Natural killer cell treated with Interleukin-12 subunit alpha and Interleukin-12 subunit beta and Interleukin-15 and Interleukin-18, amount 100 ng/mL, for 72 hours (primary cell): ENCODE results near the gene SIT1. TPM values are rescaled to one million over a fixed set of nuclear protein-coding genes. Genes with fewer than 3 reads are reported as not detected.

Experiments
- ATAC-seq, 2 donors: fragments of 150-1000 bp; cut with Tn5 transposase in 1 of 2; sonication (Bioruptor Pico), chemical (Tn5 transposase) in 1 of 2; 2 replicates each; pipeline ENCODE4 v1.10.0; 2021
- DNase-seq: peaks from one replicate; pipeline ENCODE4 v3.0.0; 2022; ENCODE audit warnings: low spot score
- H3K27ac Mint-ChIP-seq, 2 donors: 1 replicate in 1 of 2; 2 replicates in 1 of 2; pipeline ENCODE4 v1.8.0; 2022; ENCODE audit warnings: mixed read lengths in 2 of 2, mild to moderate bottlenecking in 1 of 2, moderate library complexity in 1 of 2
- H3K27me3 Mint-ChIP-seq, 2 donors: 1 replicate in 1 of 2; 2 replicates in 1 of 2; pipeline ENCODE4 v1.8.0; 2022; ENCODE audit warnings: mixed read lengths in 2 of 2
- H3K36me3 Mint-ChIP-seq: one replicate; pipeline ENCODE4 v1.8.0; 2022; ENCODE audit warnings: mixed read lengths
- H3K4me1 Mint-ChIP-seq, 2 donors: 1 replicate in 1 of 2; 2 replicates in 1 of 2; pipeline ENCODE4 v1.8.0; 2022; ENCODE audit warnings: low read depth in 2 of 2, mixed read lengths in 2 of 2, mild to moderate bottlenecking in 1 of 2
- H3K4me3 Mint-ChIP-seq: one replicate; pipeline ENCODE4 v1.8.0; 2022; ENCODE audit warnings: mixed read lengths
- H3K9me3 Mint-ChIP-seq: 2 replicates; pipeline ENCODE4 v1.8.0; 2022; ENCODE audit warnings: mixed read lengths
- total RNA-seq, 2 donors: library from RNA; stranded (reverse); gene quantifications; one replicate each; pipeline ENCODE4 v1.2.3, GENCODE V29; 2022

Gene SIT1
- total RNA-seq, 2 donors from 2014 or later, result 3.5 to 7.1 TPM

GRCh38 chr9:35660966-35661415 lies 10.3 kb upstream of the SIT1 start:
- Mint-ChIP-seq H3K9me3 (no peaks in the 10 kb centered on the region), H3K27ac (peak overlapping the region; percentile 35 to 99), H3K27me3 (no peaks in the 10 kb centered on the region), H3K4me3 (peak overlapping the region; percentile 58), H3K4me1 (peaks cover 72 to 73% of the 10 kb centered on the region in 2 donors), H3K36me3 (peaks cover 6% of the 10 kb centered on the region)
- ATAC-seq, result no peak
- no peak for DNase-seq

GRCh38 chr9:35659340-35659739 lies 8.6 kb upstream of the SIT1 start:
- H3K36me3 Mint-ChIP-seq, result peaks cover 6% of the 10 kb centered on the region
- H3K27me3 Mint-ChIP-seq, result no peaks in the 10 kb centered on the region
- peak overlapping the region; percentile 88 for H3K4me3 Mint-ChIP-seq
- no peaks in the 10 kb centered on the region for H3K9me3 Mint-ChIP-seq
- H3K27ac Mint-ChIP-seq, result peak overlapping the region; percentile 99
- ATAC-seq (no peak), DNase-seq (no peak)
- H3K4me1 Mint-ChIP-seq, result peaks cover 67 to 68% of the 10 kb centered on the region in 2 donors

- DNase-seq (no peak), ATAC-seq (no peak)
- Mint-ChIP-seq H3K27me3 (no peaks in the 10 kb centered on the region), H3K4me3 (peak overlapping the region; percentile 88), H3K9me3 (no peaks in the 10 kb centered on the region), H3K27ac (peak overlapping the region; percentile 99), H3K36me3 (peaks cover 6% of the 10 kb centered on the region), H3K4me1 (peaks cover 63 to 64% of the 10 kb centered on the region in 2 donors)
Measured at GRCh38 chr9:35658968-35659220, 8.2 kb upstream of the SIT1 start.

DNA sequence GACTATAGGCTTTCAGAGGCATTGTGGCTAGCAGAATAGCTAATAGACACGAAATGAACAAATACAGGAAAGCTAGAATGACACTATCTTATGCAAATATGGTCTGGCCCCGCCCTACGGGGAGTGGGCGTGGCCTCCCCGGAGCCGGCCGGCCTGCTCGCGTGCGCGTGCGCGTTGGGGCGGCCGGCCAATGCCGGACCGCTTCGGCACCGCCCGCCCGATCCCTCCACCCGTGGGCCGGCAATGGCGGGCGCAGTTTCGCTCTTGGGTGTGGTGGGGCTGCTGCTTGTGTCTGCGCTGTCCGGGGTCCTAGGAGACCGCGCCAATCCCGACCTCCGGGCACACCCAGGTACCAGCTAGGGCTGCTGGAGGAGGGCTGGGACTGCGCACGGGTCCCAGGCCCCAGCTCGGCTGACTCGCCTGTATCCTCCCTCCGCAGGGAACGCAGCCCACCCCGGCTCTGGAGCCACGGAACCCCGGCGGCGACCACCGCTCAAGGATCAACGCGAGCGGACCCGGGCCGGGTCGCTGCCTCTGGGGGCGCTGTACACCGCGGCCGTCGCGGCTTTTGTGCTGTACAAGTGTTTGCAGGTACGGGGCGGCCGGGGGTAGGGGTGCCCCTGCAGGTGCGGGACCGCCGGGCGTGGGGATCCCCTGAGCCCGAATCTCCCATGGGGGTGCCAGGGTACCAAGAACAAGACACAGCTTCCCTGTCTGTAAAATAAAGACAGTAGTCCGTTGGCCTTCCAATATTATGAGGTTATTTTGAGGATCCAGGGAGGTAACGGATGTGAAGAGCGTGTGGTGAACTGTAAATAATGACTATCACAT lies 7.6 kb upstream of the SIT1 start, which contains the start of gene CCDC107:
CCDC107 (plus strand) TSS at position 156 of the 831 bp plus-strand sequence; CDS start at position 244, 88 bp downstream.
- Mint-ChIP-seq H3K36me3 (peaks cover 6% of the 10 kb centered on the region), H3K9me3 (no peaks in the 10 kb centered on the region), H3K4me1 (peaks cover 62 to 63% of the 10 kb centered on the region in 2 donors), H3K4me3 (peak within 1 kb of the TSS; percentile 88), H3K27me3 (no peaks in the 10 kb centered on the region), H3K27ac (peak within 1 kb of the TSS; percentile 99)
- ATAC-seq (peak; percentile 84 to 89), DNase-seq (peak; percentile 91)

DNA sequence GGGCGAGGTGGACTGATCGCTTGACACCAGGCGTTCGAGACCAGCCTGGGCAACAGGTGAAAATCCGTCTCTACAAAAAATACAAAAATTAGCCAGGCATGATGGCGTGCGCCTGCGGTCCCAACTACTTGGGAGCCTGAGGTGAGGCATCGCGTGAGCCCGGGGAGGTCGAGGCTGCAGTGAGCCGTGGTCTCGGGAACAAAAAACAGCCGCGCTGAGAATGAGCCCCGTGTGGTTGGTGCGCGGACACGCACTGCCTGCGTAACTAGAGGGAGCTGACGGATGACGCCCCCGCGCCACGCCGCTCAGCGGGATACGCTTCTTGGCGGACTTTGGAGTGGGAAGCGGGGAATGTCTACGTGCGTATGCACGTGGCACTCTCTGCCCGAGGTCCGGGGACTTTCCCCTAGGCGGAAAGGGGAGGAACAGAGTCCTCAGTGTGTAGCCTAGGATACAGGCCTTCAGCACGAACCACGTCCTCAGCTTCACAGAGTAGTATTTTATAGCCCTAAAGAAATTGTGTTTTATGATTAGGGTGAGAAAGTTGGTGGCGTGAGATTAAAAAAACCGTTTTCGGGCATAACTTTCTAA lies 6.9 kb upstream of the SIT1 start, which contains the start of gene RMRP:
RMRP (minus strand) TSS at position 474 of the 591 bp plus-strand sequence.
- H3K27me3 Mint-ChIP-seq, result no peaks in the 10 kb centered on the region
- H3K9me3 Mint-ChIP-seq, result no peaks in the 10 kb centered on the region

DNA sequence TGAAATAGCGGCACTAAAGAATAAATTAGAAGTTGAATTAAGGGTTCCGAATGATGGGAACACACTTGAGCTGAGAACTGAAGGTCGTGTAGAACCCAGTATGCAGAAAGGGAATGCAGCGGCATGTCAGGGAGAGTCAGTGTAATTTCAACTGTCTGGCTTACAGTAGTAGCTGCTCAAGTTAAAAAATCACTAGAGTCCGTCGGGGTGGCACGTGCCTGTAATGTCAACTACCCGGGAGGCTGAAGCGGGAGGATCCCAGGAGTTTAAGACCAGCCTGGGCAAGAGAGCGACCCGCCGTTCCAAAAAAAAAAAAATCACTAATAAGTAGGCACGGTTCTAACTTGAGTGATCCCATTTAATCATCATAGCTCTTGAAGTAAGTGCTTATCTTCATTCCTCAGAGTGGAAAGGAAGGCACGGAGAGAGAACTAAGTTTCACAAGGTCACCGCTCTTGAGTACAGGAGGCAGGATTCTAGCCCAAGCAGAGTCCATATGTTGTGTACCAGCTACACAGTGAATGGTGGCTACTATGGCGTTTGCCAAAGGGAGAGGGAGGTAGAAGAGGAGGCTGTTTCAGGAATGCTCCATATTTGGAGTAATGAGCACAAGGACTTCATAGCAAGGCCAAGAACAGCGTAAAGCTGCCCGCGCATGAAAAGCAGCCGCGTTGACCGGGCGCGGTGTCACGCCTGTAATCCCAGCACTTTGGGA lies 6.3 kb upstream of the SIT1 start:
- no peaks in the 10 kb centered on the region for H3K27me3 Mint-ChIP-seq
- peaks cover 6% of the 10 kb centered on the region for H3K36me3 Mint-ChIP-seq
- H3K27ac Mint-ChIP-seq, result peak overlapping the region; percentile 99
- DNase-seq, result no peak
- H3K4me3 Mint-ChIP-seq, result peak overlapping the region; percentile 88
- no peaks in the 10 kb centered on the region for H3K9me3 Mint-ChIP-seq
- ATAC-seq, result no peak
- H3K4me1 Mint-ChIP-seq, result peaks cover 52% of the 10 kb centered on the region in 2 donors

More for the DNA sequence above, 6.9 kb upstream of the SIT1 start, which contains the start of gene RMRP:
- H3K27ac Mint-ChIP-seq, result peak within 1 kb of the TSS; percentile 99
- H3K4me3 Mint-ChIP-seq, result peak within 1 kb of the TSS; percentile 88
- H3K4me1 Mint-ChIP-seq, result peaks cover 56 to 58% of the 10 kb centered on the region in 2 donors
- DNase-seq (peak; percentile 97), ATAC-seq (peak; percentile 95 to 96)
- peaks cover 6% of the 10 kb centered on the region for H3K36me3 Mint-ChIP-seq

DNA sequence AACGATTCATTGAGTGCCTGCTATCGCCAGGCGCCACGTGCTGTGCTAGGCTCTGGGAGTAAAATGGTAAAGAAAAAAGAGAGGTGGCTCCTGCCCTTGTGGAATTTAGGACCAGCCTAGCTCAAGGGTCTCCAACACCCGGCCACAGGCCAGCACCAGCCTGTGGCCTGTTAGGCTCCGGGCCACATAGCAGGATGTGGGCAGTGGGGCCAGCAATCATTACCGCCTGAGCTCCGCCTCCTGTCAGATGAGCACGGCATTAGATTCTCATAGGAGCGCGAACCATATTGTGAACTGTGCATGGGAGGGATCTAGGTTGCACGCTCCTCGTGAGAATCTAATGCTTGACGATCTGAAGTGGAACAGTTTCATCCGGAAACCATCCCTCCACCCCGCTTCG lies 5.6 kb upstream of the SIT1 start:
- Mint-ChIP-seq H3K4me3 (peak overlapping the region; percentile 88), H3K36me3 (peaks cover 6% of the 10 kb centered on the region), H3K4me1 (peaks cover 48 to 52% of the 10 kb centered on the region in 2 donors)

GRCh38 chr9:35653611-35654010 lies 2.9 kb upstream of the SIT1 start:
- Mint-ChIP-seq H3K27ac (peak overlapping the region in 1 of 2 donors; percentile 60), H3K4me1 (peaks cover 35 to 39% of the 10 kb centered on the region in 2 donors), H3K9me3 (no peaks in the 10 kb centered on the region), H3K4me3 (no peak overlapping the region), H3K36me3 (no peaks in the 10 kb centered on the region), H3K27me3 (no peaks in the 10 kb centered on the region)
- ATAC-seq (no peak), DNase-seq (no peak)

More for the DNA sequence above, 5.6 kb upstream of the SIT1 start:
- Mint-ChIP-seq H3K9me3 (no peaks in the 10 kb centered on the region), H3K27me3 (no peaks in the 10 kb centered on the region), H3K27ac (peak overlapping the region; percentile 99)
- DNase-seq (no peak), ATAC-seq (no peak)

DNA sequence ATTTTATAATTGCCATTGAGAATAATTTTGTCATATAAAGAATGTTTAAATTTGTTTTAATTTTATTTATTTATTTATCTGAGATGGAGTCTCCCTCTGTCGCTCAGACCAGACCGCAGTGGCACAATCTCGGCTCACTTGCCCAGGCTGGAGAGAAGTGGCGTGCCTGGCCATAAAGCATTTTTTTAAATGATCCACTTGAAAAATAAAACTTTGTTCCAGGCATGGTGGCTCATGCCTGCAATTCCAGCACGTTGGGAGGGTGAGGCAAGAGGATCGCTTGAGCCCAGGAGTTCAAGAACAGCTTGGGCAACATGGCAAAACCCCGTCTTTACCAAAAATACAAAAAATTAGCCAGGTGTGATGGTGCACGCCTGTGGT lies 2.1 kb upstream of the SIT1 start:
- DNase-seq, result no peak
- Mint-ChIP-seq H3K27ac (no peak overlapping the region), H3K9me3 (no peaks in the 10 kb centered on the region), H3K4me3 (no peak overlapping the region), H3K4me1 (peaks cover 40 to 45% of the 10 kb centered on the region in 2 donors), H3K27me3 (no peaks in the 10 kb centered on the region), H3K36me3 (no peaks in the 10 kb centered on the region)
- no peak for ATAC-seq

DNA sequence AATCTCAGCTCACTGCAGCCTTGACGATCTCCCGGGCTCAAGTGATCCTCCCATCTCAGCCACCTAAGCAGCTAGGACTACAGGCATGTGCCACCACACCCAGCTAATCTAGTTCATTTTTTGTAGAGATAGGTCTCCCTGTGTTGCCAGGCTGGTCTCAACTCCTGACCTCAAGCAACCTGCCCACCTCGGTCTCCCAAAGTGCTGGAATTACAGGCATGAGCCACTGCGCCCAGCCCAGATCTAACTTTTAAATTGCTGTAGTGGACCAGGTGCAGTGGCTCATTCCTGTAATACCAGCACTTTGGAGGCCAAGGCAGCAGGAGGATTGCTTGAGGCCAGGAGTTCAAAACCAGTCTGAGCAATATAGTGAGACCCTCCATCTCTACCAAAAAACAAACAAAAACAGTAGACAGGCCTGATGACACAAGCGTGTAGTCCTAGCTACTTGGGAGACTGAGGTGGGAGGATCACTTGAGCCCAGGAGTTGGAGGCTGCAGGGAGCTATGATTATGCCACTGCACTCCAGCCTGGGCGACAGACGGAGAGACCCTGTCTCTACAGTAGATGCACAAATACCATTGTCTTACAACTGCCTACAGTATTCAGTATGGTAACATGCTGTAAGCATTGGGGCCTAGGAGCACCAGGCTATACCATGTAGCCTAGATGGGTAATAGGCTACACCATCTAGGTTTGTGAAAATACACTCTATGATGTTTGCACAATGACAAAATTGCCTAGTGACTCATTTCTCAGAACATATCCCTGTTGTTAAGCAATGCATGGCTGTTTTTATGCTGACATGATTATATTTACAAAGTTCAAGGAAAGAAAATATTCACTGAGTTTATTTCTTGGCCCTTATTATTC lies 1.5 kb upstream of the SIT1 start:
- Mint-ChIP-seq H3K4me3 (peak overlapping the region; percentile 38), H3K9me3 (no peaks in the 10 kb centered on the region), H3K27me3 (no peaks in the 10 kb centered on the region), H3K27ac (no peak overlapping the region), H3K4me1 (peaks cover 40 to 45% of the 10 kb centered on the region in 2 donors), H3K36me3 (no peaks in the 10 kb centered on the region)
- no peak for DNase-seq
- ATAC-seq, result peak; percentile 34 to 41

DNA sequence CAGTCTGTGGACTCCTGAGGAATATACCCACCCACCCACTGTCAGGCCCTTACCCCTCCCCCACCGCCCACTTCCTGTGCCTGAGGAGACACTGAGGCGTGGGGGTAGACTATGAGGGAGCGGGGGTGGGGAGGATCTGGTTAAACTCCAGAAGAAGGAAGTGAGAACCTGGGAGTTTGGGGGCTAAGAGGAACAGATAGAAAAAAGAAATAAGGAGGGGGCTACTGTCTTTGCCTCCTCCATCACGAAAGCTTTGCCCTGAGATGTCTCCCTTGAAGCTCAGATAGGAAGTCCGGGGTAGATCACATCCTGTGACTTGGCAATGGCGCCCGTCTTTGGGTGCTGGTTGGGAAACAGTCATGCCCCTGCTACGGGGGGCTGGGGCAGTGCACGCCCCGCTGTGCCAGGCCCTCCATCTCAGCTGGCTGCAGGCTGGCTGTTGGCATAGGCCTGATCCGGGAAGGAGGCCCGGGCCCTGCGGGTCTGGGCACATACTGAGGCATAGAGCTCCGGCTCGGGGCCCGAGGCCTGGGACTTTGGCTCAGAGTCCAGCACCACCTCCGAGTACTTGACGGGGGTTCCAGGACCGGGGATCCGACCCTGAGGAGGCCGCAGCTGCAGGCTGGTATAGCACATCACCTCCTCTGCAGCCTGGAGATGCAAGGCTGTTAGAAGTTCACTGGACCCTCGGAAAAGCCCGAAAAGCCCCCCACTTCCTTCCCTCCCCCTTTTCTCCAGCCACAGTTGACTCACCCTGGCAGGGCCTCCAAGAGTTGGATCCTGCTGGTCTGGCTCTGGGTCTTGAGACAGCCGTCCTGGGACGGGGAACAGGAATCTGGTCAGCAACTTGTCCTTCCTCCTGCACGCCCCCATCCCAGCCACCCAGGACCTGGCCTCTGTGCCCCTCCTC lies 1.0 kb downstream of the SIT1 start:
- Mint-ChIP-seq H3K36me3 (no peaks in the 10 kb centered on the region), H3K27me3 (no peaks in the 10 kb centered on the region), H3K9me3 (no peaks in the 10 kb centered on the region), H3K27ac (peak overlapping the region; percentile 86 to 94), H3K4me1 (peaks cover 36% of the 10 kb centered on the region in 2 donors), H3K4me3 (peak overlapping the region; percentile 60)
- ATAC-seq (no peak), DNase-seq (no peak)

DNA sequence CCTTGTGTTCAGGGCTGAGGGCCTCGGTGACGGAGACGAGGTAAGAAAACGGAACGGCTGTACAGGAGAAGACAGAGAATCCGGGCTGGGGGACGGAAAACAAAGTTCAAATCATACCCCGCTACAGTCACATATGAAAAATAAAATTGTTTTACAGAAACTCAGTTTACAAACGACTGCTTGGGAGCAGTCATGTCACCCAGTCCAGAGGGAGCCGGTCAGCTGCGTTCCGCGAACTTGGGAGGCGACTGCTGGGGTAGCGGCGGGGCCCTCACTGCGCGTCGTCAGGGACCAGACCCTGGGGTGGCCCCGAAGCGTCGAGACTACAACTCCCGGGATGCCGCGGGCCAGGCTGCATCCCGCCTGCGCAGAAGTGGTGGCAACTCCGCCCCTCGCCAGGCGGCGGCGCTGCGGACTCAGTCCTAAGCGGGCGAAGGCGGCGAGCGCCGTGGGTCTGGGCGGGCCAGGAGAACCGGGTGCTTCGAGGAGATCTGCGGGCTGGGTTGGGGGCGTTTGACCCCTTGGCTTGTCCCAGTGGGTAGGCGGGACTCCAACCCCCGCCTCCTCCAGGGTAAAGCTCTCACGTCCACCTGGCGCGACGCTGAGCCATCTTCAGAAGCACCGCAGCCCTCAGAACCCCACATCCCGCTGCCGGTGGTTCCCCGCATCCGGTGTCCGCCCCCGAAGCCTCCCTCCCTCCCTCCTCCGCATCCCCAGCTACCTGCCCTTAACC lies 4.0 kb downstream of the SIT1 start:
- peaks cover 37 to 44% of the 10 kb centered on the region in 2 donors for H3K4me1 Mint-ChIP-seq
- no peaks in the 10 kb centered on the region for H3K36me3 Mint-ChIP-seq
- H3K27ac Mint-ChIP-seq, result peak overlapping the region; percentile 94 to 98
- H3K27me3 Mint-ChIP-seq, result no peaks in the 10 kb centered on the region
- ATAC-seq, result peak; percentile 97 to 98
- peak; percentile 95 for DNase-seq
- peak overlapping the region; percentile 97 for H3K4me3 Mint-ChIP-seq
- no peaks in the 10 kb centered on the region for H3K9me3 Mint-ChIP-seq
